Liver (tissue), 9 donors: ENCODE data around the gene FOXB2. TPM values are rescaled to one million over a fixed set of nuclear protein-coding genes. Genes with fewer than 3 reads are reported as not detected.

Source experiments
- DNase-seq: peaks from one replicate; pipeline ENCODE4 v3.0.0-alpha.2; 2017; ENCODE audit warnings: low spot score
- H3K27ac ChIP-seq, 2 donors: one replicate each; pipeline ENCODE4 v1.7.0; 2013; ENCODE audit warnings: inconsistent platforms in 2 of 2, low read length in 2 of 2, control low read depth in 1 of 2, low read depth in 1 of 2, mild to moderate bottlenecking in 1 of 2
- H3K27me3 ChIP-seq, 4 donors: one replicate each; pipeline versions ENCODE4 v1.6.1 to v1.7.0; 2013; ENCODE audit warnings: low read length in 3 of 4, inconsistent platforms in 1 of 4, mild to moderate bottlenecking in 1 of 4, moderate library complexity in 1 of 4; ENCODE audit not compliant: control insufficient read depth in 4 of 4, insufficient read depth in 4 of 4
- H3K36me3 ChIP-seq, 4 donors: one replicate each; pipeline versions ENCODE4 v1.6.1 to v1.7.0; 2013; ENCODE audit warnings: low read length in 3 of 4, mild to moderate bottlenecking in 3 of 4, low read depth in 1 of 4, moderate library complexity in 1 of 4; ENCODE audit not compliant: control insufficient read depth in 4 of 4, insufficient read depth in 3 of 4
- H3K4me1 ChIP-seq, 4 donors: one replicate each; pipeline versions ENCODE4 v1.6.1 to v1.7.0; 2013; ENCODE audit warnings: low read length in 3 of 4, mild to moderate bottlenecking in 3 of 4, moderate library complexity in 1 of 4; ENCODE audit not compliant: control insufficient read depth in 4 of 4, insufficient read depth in 4 of 4
- H3K4me3 ChIP-seq, 3 donors: one replicate each; pipeline versions ENCODE4 v1.6.1 to v1.7.0; 2013; ENCODE audit warnings: low read length in 3 of 3, control low read depth in 1 of 3, low read depth in 1 of 3, mild to moderate bottlenecking in 1 of 3
- H3K9ac ChIP-seq, 2 donors: one replicate each; pipeline ENCODE4 v1.7.0; 2013; ENCODE audit warnings: low read length in 2 of 2, mild to moderate bottlenecking in 2 of 2, moderate library complexity in 2 of 2, control low read depth in 1 of 2, low read depth in 1 of 2
- H3K9me3 ChIP-seq, 4 donors: one replicate each; pipeline versions ENCODE4 v1.6.1 to v1.7.0; 2013; ENCODE audit warnings: low read length in 3 of 4; ENCODE audit not compliant: control insufficient read depth in 4 of 4
- EGR1 ChIP-seq, 2 donors: IDR thresholded peaks; 2 replicates each; pipeline ENCODE4 v1.6.1; 2016 to 2018; ENCODE audit warnings: antibody characterized with exemption in 2 of 2, low read depth in 2 of 2
- FOXA1 ChIP-seq: IDR thresholded peaks from 2 replicates; pipeline ENCODE4 v1.6.1; 2016; ENCODE audit warnings: antibody characterized with exemption
- HNF4A ChIP-seq, 2 donors: conservative IDR thresholded peaks; 2 replicates each; pipeline ENCODE4 v1.6.1; 2016; ENCODE audit warnings: antibody characterized with exemption in 2 of 2, mild to moderate bottlenecking in 2 of 2
- HNF4G ChIP-seq: IDR thresholded peaks from 2 replicates; pipeline ENCODE4 v1.6.1; 2016; ENCODE audit warnings: antibody characterized with exemption
- JUND ChIP-seq, 2 donors: IDR thresholded peaks; 2 replicates each; pipeline ENCODE4 v1.6.1; 2016; ENCODE audit warnings: antibody characterized with exemption in 2 of 2
- NR2F2 ChIP-seq: IDR thresholded peaks from 2 replicates; pipeline ENCODE4 v1.6.1; 2016; ENCODE audit warnings: antibody characterized with exemption
- RAD21 ChIP-seq, 2 donors: IDR thresholded peaks; 2 replicates each; pipeline ENCODE4 v1.6.1; 2016; ENCODE audit warnings: antibody characterized with exemption in 2 of 2, mild to moderate bottlenecking in 2 of 2
- RXRA ChIP-seq, 2 donors: IDR thresholded peaks; 2 replicates each; pipeline ENCODE4 v1.6.1; 2017 to 2018; ENCODE audit warnings: antibody characterized with exemption in 2 of 2, mild to moderate bottlenecking in 1 of 2
- SP1 ChIP-seq: IDR thresholded peaks from 2 replicates; pipeline ENCODE4 v1.6.1; 2018; ENCODE audit warnings: antibody characterized with exemption, mild to moderate bottlenecking
- TAF1 ChIP-seq: conservative IDR thresholded peaks from 2 replicates; pipeline ENCODE4 v1.6.1; 2016; ENCODE audit warnings: antibody characterized with exemption, mild to moderate bottlenecking
- WGBS: extraction: QIAGEN DNeasy Blood & Tissue Kit; methylation state at CpG from one replicate; pipeline ENCODE4 v1.1.7; 2013; 5-methylcytosine and 5-hydroxymethylcytosine counted together
- polyA plus RNA-seq, 2 donors: library from polyadenylated mRNA; stranded (reverse) in 1 of 2; unstranded in 1 of 2; fragments of 200-250 nt in 1 of 2; fragments of >200 nt in 1 of 2; fragmentation: Nextera tagmentation in 1 of 2; extraction: Ambion mirVana in 1 of 2; gene quantifications; one replicate each; pipeline versions ENCODE4 v1.2.1 to v1.2.3, GENCODE V29; 2013 to 2015
- total RNA-seq, 2 donors: library from RNA; depleted of rRNA; stranded (reverse); fragments of >200 nt; gene quantifications; one replicate each; pipeline ENCODE4 v1.2.3, GENCODE V29; 2014
- TF ChIP-seq, protein P1 (sequence below): fragments of 150-350 bp; IDR thresholded peaks from 2 replicates; pipeline ENCODE4 v1.5.1; 2017; ENCODE audit warnings: improper control_type of control experiment, low read depth, low read length; ENCODE audit not compliant: missing input control
- TF ChIP-seq, protein P2 (sequence below): IDR thresholded peaks from 2 replicates; pipeline ENCODE4 v1.6.1; 2016; ENCODE audit warnings: antibody characterized with exemption
- TF ChIP-seq, protein P3 (sequence below): IDR thresholded peaks from 2 replicates; pipeline ENCODE4 v1.6.1; 2016; ENCODE audit warnings: antibody characterized with exemption, mild to moderate bottlenecking
- TF ChIP-seq, protein P4 (sequence below): IDR thresholded peaks from 2 replicates; pipeline ENCODE4 v1.6.1; 2016; ENCODE audit warnings: antibody characterized with exemption
- donor health status: healthy.
- donor health status: healthy.
- donor health status: healthy.
- donor health status: healthy.
- donor health status: healthy.

Gene FOXB2
- total and polyA plus RNA-seq, 4 donors, result not detected

DNA sequence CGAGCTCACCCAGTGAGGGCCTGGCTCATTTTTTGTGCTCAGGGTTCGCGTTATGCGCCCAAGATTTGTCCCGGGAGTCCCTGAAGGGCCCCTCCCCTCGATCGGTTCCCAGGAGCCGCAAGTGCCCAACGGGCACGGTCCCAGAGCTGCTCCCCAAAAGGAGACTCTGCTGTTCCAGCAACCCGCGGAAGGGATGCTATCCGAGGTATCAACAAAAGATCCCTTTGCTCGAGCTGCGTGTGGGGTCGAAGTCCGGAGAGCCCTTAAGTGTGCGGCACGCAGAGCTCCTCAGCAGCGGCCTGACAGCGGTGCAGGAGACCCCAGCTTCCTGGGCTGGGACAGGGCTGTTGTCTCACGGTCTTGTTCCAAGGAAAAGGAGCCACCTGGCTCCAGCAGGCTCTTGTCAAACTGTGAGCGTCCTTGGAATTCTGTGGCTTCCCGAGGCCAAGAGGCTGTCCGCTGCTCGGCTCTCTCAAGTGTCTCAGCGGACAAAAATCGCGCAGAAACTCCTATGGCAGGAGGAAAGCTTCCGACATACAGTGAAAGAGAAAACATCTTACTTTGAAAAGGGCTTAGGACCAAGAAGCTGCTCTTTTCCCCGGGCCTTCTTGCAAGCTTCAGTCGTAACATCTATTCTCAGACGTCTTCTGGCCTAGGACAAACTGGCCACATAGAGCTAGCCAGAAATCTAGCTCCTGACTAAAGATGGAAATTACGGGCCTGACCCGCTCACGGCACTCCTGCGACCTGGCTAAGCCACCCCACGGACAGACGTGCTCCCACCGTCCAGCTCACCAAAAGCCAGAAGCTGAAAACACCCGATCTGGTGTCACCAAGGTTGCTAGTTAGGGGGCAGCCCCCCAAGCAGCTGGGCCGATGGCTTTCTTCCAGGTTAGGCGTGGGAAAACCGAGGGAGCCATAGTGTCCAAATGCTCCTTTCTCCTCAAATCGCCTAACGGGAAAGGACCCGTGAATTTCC, 2.6 kb upstream of the FOXB2 start:
- peaks cover 0 to under 1% (median 0%) of the 10 kb centered on the region in 4 donors for H3K9me3 ChIP-seq
- no peaks in the 10 kb centered on the region for H3K36me3 ChIP-seq
- peaks cover 9 to 45% (median 35%) of the 10 kb centered on the region in 4 donors for H3K27me3 ChIP-seq
- no peak overlapping the region for H3K4me3 ChIP-seq
- DNase-seq, result no peak
- no peak overlapping the region for H3K27ac ChIP-seq
- no peak overlapping the region for H3K9ac ChIP-seq
- H3K4me1 ChIP-seq, result peaks cover 13 to 55% (median 33%) of the 10 kb centered on the region in 4 donors
- WGBS, result 4% methylated on average over 47 of the region's 47 CpGs
- TF ChIP-seq EGR1 (IDR thresholded peaks at IDR 0.05; ENCODE audit: low read depth in 2 of 2) (no peak), JUND (IDR thresholded peaks at IDR 0.05) (no peak), RAD21 (IDR thresholded peaks at IDR 0.05) (no peak), SP1 (no peak), HNF4A (conservative IDR thresholded peaks at IDR 0.05) (no peak), NR2F2 (no peak), RXRA (IDR thresholded peaks at IDR 0.05) (no peak), FOXA1 (no peak), TAF1 (no peak)
- TF ChIP-seq, protein P1, sequence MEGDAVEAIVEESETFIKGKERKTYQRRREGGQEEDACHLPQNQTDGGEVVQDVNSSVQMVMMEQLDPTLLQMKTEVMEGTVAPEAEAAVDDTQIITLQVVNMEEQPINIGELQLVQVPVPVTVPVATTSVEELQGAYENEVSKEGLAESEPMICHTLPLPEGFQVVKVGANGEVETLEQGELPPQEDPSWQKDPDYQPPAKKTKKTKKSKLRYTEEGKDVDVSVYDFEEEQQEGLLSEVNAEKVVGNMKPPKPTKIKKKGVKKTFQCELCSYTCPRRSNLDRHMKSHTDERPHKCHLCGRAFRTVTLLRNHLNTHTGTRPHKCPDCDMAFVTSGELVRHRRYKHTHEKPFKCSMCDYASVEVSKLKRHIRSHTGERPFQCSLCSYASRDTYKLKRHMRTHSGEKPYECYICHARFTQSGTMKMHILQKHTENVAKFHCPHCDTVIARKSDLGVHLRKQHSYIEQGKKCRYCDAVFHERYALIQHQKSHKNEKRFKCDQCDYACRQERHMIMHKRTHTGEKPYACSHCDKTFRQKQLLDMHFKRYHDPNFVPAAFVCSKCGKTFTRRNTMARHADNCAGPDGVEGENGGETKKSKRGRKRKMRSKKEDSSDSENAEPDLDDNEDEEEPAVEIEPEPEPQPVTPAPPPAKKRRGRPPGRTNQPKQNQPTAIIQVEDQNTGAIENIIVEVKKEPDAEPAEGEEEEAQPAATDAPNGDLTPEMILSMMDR, result no peak
- TF ChIP-seq, protein P2, sequence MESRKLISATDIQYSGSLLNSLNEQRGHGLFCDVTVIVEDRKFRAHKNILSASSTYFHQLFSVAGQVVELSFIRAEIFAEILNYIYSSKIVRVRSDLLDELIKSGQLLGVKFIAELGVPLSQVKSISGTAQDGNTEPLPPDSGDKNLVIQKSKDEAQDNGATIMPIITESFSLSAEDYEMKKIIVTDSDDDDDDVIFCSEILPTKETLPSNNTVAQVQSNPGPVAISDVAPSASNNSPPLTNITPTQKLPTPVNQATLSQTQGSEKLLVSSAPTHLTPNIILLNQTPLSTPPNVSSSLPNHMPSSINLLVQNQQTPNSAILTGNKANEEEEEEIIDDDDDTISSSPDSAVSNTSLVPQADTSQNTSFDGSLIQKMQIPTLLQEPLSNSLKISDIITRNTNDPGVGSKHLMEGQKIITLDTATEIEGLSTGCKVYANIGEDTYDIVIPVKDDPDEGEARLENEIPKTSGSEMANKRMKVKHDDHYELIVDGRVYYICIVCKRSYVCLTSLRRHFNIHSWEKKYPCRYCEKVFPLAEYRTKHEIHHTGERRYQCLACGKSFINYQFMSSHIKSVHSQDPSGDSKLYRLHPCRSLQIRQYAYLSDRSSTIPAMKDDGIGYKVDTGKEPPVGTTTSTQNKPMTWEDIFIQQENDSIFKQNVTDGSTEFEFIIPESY, result no peak
- TF ChIP-seq, protein P3, sequence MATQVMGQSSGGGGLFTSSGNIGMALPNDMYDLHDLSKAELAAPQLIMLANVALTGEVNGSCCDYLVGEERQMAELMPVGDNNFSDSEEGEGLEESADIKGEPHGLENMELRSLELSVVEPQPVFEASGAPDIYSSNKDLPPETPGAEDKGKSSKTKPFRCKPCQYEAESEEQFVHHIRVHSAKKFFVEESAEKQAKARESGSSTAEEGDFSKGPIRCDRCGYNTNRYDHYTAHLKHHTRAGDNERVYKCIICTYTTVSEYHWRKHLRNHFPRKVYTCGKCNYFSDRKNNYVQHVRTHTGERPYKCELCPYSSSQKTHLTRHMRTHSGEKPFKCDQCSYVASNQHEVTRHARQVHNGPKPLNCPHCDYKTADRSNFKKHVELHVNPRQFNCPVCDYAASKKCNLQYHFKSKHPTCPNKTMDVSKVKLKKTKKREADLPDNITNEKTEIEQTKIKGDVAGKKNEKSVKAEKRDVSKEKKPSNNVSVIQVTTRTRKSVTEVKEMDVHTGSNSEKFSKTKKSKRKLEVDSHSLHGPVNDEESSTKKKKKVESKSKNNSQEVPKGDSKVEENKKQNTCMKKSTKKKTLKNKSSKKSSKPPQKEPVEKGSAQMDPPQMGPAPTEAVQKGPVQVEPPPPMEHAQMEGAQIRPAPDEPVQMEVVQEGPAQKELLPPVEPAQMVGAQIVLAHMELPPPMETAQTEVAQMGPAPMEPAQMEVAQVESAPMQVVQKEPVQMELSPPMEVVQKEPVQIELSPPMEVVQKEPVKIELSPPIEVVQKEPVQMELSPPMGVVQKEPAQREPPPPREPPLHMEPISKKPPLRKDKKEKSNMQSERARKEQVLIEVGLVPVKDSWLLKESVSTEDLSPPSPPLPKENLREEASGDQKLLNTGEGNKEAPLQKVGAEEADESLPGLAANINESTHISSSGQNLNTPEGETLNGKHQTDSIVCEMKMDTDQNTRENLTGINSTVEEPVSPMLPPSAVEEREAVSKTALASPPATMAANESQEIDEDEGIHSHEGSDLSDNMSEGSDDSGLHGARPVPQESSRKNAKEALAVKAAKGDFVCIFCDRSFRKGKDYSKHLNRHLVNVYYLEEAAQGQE, result no peak
- TF ChIP-seq, protein P4, sequence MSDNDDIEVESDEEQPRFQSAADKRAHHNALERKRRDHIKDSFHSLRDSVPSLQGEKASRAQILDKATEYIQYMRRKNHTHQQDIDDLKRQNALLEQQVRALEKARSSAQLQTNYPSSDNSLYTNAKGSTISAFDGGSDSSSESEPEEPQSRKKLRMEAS, result no peak

DNA sequence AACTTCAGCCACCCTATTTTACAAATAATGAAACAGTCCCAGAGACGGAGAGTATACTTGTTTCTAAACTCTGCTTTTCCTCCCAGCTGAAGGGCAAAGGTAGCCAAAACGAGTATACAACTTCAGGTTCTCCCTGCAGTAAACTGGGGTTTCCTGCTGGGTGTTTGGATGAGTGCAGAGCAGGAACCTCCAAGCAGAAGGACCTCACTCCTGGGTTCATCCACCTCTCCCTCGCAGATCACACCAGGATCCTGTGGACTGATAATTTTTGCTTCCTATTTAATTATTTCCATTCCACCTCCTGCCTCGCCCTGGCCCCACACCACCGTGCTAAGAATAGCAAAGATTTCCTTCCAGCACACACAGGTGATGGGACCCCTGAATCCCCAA, 2.0 kb upstream of the FOXB2 start:
- no peak for DNase-seq
- H3K9me3 ChIP-seq, result peaks cover 0 to 3% (median 0%) of the 10 kb centered on the region in 4 donors

More for the DNA sequence above, 2.0 kb upstream of the FOXB2 start:
- Histone ChIP-seq H3K9ac (no peak overlapping the region), H3K36me3 (no peaks in the 10 kb centered on the region), H3K27me3 (peaks cover 9 to 47% (median 34%) of the 10 kb centered on the region in 4 donors), H3K27ac (no peak overlapping the region), H3K4me3 (no peak overlapping the region), H3K4me1 (peaks cover 11 to 53% (median 34%) of the 10 kb centered on the region in 4 donors)
- no peak for TF ChIP-seq SP1
- TF ChIP-seq HNF4G, result no peak
- TF ChIP-seq RAD21 (IDR thresholded peaks at IDR 0.05), result no peak
- TF ChIP-seq TAF1, result no peak
- WGBS, result 3% methylated on average over 5 of the region's 5 CpGs
